Liver (tissue), 9 donors: Measurements from ENCODE around the gene SHQ1. TPM values are rescaled to one million over a fixed set of nuclear protein-coding genes. Genes with fewer than 3 reads are reported as not detected.

Source experiments
- DNase-seq: peaks from one replicate; pipeline ENCODE4 v3.0.0-alpha.2; 2017; ENCODE audit warnings: low spot score
- H3K27ac ChIP-seq, 2 donors: one replicate each; pipeline ENCODE4 v1.7.0; 2013; ENCODE audit warnings: inconsistent platforms in 2 of 2, low read length in 2 of 2, control low read depth in 1 of 2, low read depth in 1 of 2, mild to moderate bottlenecking in 1 of 2
- H3K27me3 ChIP-seq, 4 donors: one replicate each; pipeline versions ENCODE4 v1.6.1 to v1.7.0; 2013; ENCODE audit warnings: low read length in 3 of 4, inconsistent platforms in 1 of 4, mild to moderate bottlenecking in 1 of 4, moderate library complexity in 1 of 4; ENCODE audit not compliant: control insufficient read depth in 4 of 4, insufficient read depth in 4 of 4
- H3K36me3 ChIP-seq, 4 donors: one replicate each; pipeline versions ENCODE4 v1.6.1 to v1.7.0; 2013; ENCODE audit warnings: low read length in 3 of 4, mild to moderate bottlenecking in 3 of 4, low read depth in 1 of 4, moderate library complexity in 1 of 4; ENCODE audit not compliant: control insufficient read depth in 4 of 4, insufficient read depth in 3 of 4
- H3K4me1 ChIP-seq, 4 donors: one replicate each; pipeline versions ENCODE4 v1.6.1 to v1.7.0; 2013; ENCODE audit warnings: low read length in 3 of 4, mild to moderate bottlenecking in 3 of 4, moderate library complexity in 1 of 4; ENCODE audit not compliant: control insufficient read depth in 4 of 4, insufficient read depth in 4 of 4
- H3K4me3 ChIP-seq, 3 donors: one replicate each; pipeline versions ENCODE4 v1.6.1 to v1.7.0; 2013; ENCODE audit warnings: low read length in 3 of 3, control low read depth in 1 of 3, low read depth in 1 of 3, mild to moderate bottlenecking in 1 of 3
- H3K9ac ChIP-seq, 2 donors: one replicate each; pipeline ENCODE4 v1.7.0; 2013; ENCODE audit warnings: low read length in 2 of 2, mild to moderate bottlenecking in 2 of 2, moderate library complexity in 2 of 2, control low read depth in 1 of 2, low read depth in 1 of 2
- H3K9me3 ChIP-seq, 4 donors: one replicate each; pipeline versions ENCODE4 v1.6.1 to v1.7.0; 2013; ENCODE audit warnings: low read length in 3 of 4; ENCODE audit not compliant: control insufficient read depth in 4 of 4
- ATF3 ChIP-seq: IDR thresholded peaks from 2 replicates; pipeline ENCODE4 v1.6.1; 2016; ENCODE audit warnings: antibody characterized with exemption
- CTCF ChIP-seq: fragments of 150-350 bp; IDR thresholded peaks from 2 replicates; pipeline ENCODE4 v1.5.1; 2017; ENCODE audit warnings: improper control_type of control experiment, low read depth, low read length; ENCODE audit not compliant: missing input control
- EGR1 ChIP-seq, 2 donors: IDR thresholded peaks; 2 replicates each; pipeline ENCODE4 v1.6.1; 2016 to 2018; ENCODE audit warnings: antibody characterized with exemption in 2 of 2, low read depth in 2 of 2
- FOXA1 ChIP-seq: IDR thresholded peaks from 2 replicates; pipeline ENCODE4 v1.6.1; 2016; ENCODE audit warnings: antibody characterized with exemption
- FOXA2 ChIP-seq: IDR thresholded peaks from 2 replicates; pipeline ENCODE4 v1.6.1; 2016; ENCODE audit warnings: antibody characterized with exemption
- HNF4A ChIP-seq, 2 donors: conservative IDR thresholded peaks; 2 replicates each; pipeline ENCODE4 v1.6.1; 2016; ENCODE audit warnings: antibody characterized with exemption in 2 of 2, mild to moderate bottlenecking in 2 of 2
- HNF4G ChIP-seq: IDR thresholded peaks from 2 replicates; pipeline ENCODE4 v1.6.1; 2016; ENCODE audit warnings: antibody characterized with exemption
- JUND ChIP-seq, 2 donors: IDR thresholded peaks; 2 replicates each; pipeline ENCODE4 v1.6.1; 2016; ENCODE audit warnings: antibody characterized with exemption in 2 of 2
- NR2F2 ChIP-seq: IDR thresholded peaks from 2 replicates; pipeline ENCODE4 v1.6.1; 2016; ENCODE audit warnings: antibody characterized with exemption
- RAD21 ChIP-seq, 2 donors: IDR thresholded peaks; 2 replicates each; pipeline ENCODE4 v1.6.1; 2016; ENCODE audit warnings: antibody characterized with exemption in 2 of 2, mild to moderate bottlenecking in 2 of 2
- REST ChIP-seq: IDR thresholded peaks from 2 replicates; pipeline ENCODE4 v1.6.1; 2016; ENCODE audit warnings: antibody characterized with exemption, mild to moderate bottlenecking
- RXRA ChIP-seq, 2 donors: IDR thresholded peaks; 2 replicates each; pipeline ENCODE4 v1.6.1; 2017 to 2018; ENCODE audit warnings: antibody characterized with exemption in 2 of 2, mild to moderate bottlenecking in 1 of 2
- SP1 ChIP-seq: IDR thresholded peaks from 2 replicates; pipeline ENCODE4 v1.6.1; 2018; ENCODE audit warnings: antibody characterized with exemption, mild to moderate bottlenecking
- YY1 ChIP-seq: IDR thresholded peaks from 2 replicates; pipeline ENCODE4 v1.6.1; 2016; ENCODE audit warnings: antibody characterized with exemption, mild to moderate bottlenecking
- WGBS: extraction: QIAGEN DNeasy Blood & Tissue Kit; methylation state at CpG from one replicate; pipeline ENCODE4 v1.1.7; 2013; 5-methylcytosine and 5-hydroxymethylcytosine counted together
- polyA plus RNA-seq, 2 donors: library from polyadenylated mRNA; stranded (reverse) in 1 of 2; unstranded in 1 of 2; fragments of 200-250 nt in 1 of 2; fragments of >200 nt in 1 of 2; fragmentation: Nextera tagmentation in 1 of 2; extraction: Ambion mirVana in 1 of 2; gene quantifications; one replicate each; pipeline versions ENCODE4 v1.2.1 to v1.2.3, GENCODE V29; 2013 to 2015
- total RNA-seq, 2 donors: library from RNA; depleted of rRNA; stranded (reverse); fragments of >200 nt; gene quantifications; one replicate each; pipeline ENCODE4 v1.2.3, GENCODE V29; 2014
- TF ChIP-seq, protein P1 (sequence below): IDR thresholded peaks from 2 replicates; pipeline ENCODE4 v1.6.1; 2016; ENCODE audit warnings: antibody characterized with exemption
- TF ChIP-seq, protein P2 (sequence below): IDR thresholded peaks from 2 replicates; pipeline ENCODE4 v1.6.1; 2016; ENCODE audit warnings: antibody characterized with exemption
- donor health status: healthy.
- donor health status: healthy.
- donor health status: healthy.
- donor health status: healthy.
- donor health status: healthy.

The SHQ1 gene
- total and polyA plus RNA-seq, 4 donors = 4.3 to 9.6 (median 6.1) TPM

GRCh38 chr3:72746430-72747411, 101.5 kb downstream of the SHQ1 start:
- no peak for TF ChIP-seq HNF4A (conservative IDR thresholded peaks at IDR 0.05)
- no peak for TF ChIP-seq RXRA (IDR thresholded peaks at IDR 0.05)
- no peak for TF ChIP-seq NR2F2
- no peak for TF ChIP-seq FOXA1
- TF ChIP-seq YY1 = no peak
- no peak for TF ChIP-seq JUND (IDR thresholded peaks at IDR 0.05)
- TF ChIP-seq HNF4G = no peak
- no peak for TF ChIP-seq EGR1 (IDR thresholded peaks at IDR 0.05; ENCODE audit: low read depth in 2 of 2)
- Histone ChIP-seq H3K9me3 (no peaks in the 10 kb centered on the region), H3K36me3 (no peaks in the 10 kb centered on the region), H3K27me3 (no peaks in the 10 kb centered on the region), H3K27ac (no peak overlapping the region), H3K4me1 (peaks cover 0 to 3% (median 0%) of the 10 kb centered on the region in 4 donors), H3K9ac (no peak overlapping the region), H3K4me3 (no peak overlapping the region)
- 72% methylated on average over 11 of the region's 11 CpGs for WGBS
- no peak for DNase-seq

- H3K4me3 ChIP-seq = no peak overlapping the region
- H3K27me3 ChIP-seq = no peaks in the 10 kb centered on the region
- H3K9me3 ChIP-seq = no peaks in the 10 kb centered on the region
- WGBS = 83% methylated on average over 17 of the region's 17 CpGs
- no peak overlapping the region for H3K9ac ChIP-seq
- H3K36me3 ChIP-seq = no peaks in the 10 kb centered on the region
- H3K27ac ChIP-seq = no peak overlapping the region
- TF ChIP-seq SP1 (no peak), YY1 (no peak), EGR1 (IDR thresholded peaks at IDR 0.05; ENCODE audit: low read depth in 2 of 2) (no peak), RAD21 (IDR thresholded peaks at IDR 0.05) (no peak), FOXA1 (no peak), JUND (IDR thresholded peaks at IDR 0.05) (no peak), HNF4A (conservative IDR thresholded peaks at IDR 0.05) (no peak), CTCF (no peak), FOXA2 (no peak), ATF3 (no peak), REST (no peak), HNF4G (no peak)
- TF ChIP-seq, protein P1, sequence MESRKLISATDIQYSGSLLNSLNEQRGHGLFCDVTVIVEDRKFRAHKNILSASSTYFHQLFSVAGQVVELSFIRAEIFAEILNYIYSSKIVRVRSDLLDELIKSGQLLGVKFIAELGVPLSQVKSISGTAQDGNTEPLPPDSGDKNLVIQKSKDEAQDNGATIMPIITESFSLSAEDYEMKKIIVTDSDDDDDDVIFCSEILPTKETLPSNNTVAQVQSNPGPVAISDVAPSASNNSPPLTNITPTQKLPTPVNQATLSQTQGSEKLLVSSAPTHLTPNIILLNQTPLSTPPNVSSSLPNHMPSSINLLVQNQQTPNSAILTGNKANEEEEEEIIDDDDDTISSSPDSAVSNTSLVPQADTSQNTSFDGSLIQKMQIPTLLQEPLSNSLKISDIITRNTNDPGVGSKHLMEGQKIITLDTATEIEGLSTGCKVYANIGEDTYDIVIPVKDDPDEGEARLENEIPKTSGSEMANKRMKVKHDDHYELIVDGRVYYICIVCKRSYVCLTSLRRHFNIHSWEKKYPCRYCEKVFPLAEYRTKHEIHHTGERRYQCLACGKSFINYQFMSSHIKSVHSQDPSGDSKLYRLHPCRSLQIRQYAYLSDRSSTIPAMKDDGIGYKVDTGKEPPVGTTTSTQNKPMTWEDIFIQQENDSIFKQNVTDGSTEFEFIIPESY = no peak
- TF ChIP-seq, protein P2, sequence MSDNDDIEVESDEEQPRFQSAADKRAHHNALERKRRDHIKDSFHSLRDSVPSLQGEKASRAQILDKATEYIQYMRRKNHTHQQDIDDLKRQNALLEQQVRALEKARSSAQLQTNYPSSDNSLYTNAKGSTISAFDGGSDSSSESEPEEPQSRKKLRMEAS = no peak
- DNase-seq = no peak
- peaks cover 0 to 3% (median 0%) of the 10 kb centered on the region in 4 donors for H3K4me1 ChIP-seq
Measured at GRCh38 chr3:72745146-72745999, 102.9 kb downstream of the SHQ1 start.
